Fibroblast of mammary gland (primary cell): ENCODE data around the gene SGSM1.

Experiments used
- DNase-seq: peaks from one replicate; pipeline ENCODE4 v3.0.0-alpha.2; 2010; ENCODE audit warnings: low read depth
- H3K4me3 ChIP-seq: 2 replicates; pipeline ENCODE4 v1.5.1; 2011; ENCODE audit warnings: low read depth, mild to moderate bottlenecking, low read length, moderate library complexity; ENCODE audit not compliant: control insufficient read depth
- TF ChIP-seq, protein P1 (sequence below): conservative IDR thresholded peaks from 2 replicates; pipeline ENCODE4 v1.5.1; 2011; ENCODE audit warnings: low read depth, low read length, inconsistent platforms; ENCODE audit not compliant: control insufficient read depth, insufficient read depth

Gene SGSM1

GRCh38 chr22:24935771-24936483, 129.9 kb downstream of the SGSM1 start:
- no peak overlapping the region for H3K4me3 ChIP-seq
- TF ChIP-seq, protein P1, sequence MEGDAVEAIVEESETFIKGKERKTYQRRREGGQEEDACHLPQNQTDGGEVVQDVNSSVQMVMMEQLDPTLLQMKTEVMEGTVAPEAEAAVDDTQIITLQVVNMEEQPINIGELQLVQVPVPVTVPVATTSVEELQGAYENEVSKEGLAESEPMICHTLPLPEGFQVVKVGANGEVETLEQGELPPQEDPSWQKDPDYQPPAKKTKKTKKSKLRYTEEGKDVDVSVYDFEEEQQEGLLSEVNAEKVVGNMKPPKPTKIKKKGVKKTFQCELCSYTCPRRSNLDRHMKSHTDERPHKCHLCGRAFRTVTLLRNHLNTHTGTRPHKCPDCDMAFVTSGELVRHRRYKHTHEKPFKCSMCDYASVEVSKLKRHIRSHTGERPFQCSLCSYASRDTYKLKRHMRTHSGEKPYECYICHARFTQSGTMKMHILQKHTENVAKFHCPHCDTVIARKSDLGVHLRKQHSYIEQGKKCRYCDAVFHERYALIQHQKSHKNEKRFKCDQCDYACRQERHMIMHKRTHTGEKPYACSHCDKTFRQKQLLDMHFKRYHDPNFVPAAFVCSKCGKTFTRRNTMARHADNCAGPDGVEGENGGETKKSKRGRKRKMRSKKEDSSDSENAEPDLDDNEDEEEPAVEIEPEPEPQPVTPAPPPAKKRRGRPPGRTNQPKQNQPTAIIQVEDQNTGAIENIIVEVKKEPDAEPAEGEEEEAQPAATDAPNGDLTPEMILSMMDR, result no peak
- DNase-seq, result no peak

DNA sequence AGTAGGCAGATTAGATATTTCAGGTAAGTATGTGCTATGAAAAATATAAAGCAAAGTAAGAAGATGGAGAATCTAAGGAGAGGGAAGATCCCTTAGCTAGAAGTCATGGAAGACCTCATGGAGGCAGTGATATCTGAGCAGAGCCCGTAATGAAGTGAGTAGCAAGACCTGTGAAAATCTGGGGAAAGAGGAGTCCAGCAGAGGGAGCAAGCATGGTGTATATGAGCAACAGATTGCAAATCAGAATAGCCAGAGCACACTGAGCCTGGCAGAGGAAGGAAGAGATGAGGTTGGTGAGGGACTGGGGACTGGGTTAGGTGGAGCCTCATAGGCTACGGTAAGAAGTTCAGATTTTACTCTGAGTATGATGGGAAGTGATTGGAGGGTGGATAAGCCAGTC, 131.1 kb downstream of the SGSM1 start:
- TF ChIP-seq, protein P1, result peak; percentile 22
- DNase-seq, result peak; percentile 11
- no peak overlapping the region for H3K4me3 ChIP-seq

GRCh38 chr22:24938741-24939341, 132.8 kb downstream of the SGSM1 start:
- no peak overlapping the region for H3K4me3 ChIP-seq
- peak; percentile 39 for DNase-seq
- TF ChIP-seq, protein P1, result peak; percentile 64

DNA sequence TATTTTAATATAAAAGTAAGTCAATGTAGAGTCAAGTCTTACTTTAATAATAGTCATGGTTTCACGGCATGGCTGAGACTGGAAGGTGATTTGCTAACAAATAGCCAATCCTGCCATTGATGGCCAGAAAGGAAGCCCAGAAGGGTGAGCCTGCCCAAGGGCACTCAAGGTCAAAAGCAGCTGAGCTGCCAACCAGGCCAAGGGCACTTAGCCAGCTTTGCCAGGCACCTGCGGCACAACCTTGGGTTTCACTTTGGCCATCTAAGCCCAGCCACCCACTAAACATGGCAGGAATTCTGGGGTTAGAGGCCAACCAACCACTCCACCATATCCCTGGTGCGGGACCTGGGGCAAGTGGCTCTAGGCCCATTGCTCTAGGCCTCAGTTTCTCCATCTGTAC, 136.3 kb downstream of the SGSM1 start:
- TF ChIP-seq, protein P1, result no peak
- no peak for DNase-seq
- no peak overlapping the region for H3K4me3 ChIP-seq

DNA sequence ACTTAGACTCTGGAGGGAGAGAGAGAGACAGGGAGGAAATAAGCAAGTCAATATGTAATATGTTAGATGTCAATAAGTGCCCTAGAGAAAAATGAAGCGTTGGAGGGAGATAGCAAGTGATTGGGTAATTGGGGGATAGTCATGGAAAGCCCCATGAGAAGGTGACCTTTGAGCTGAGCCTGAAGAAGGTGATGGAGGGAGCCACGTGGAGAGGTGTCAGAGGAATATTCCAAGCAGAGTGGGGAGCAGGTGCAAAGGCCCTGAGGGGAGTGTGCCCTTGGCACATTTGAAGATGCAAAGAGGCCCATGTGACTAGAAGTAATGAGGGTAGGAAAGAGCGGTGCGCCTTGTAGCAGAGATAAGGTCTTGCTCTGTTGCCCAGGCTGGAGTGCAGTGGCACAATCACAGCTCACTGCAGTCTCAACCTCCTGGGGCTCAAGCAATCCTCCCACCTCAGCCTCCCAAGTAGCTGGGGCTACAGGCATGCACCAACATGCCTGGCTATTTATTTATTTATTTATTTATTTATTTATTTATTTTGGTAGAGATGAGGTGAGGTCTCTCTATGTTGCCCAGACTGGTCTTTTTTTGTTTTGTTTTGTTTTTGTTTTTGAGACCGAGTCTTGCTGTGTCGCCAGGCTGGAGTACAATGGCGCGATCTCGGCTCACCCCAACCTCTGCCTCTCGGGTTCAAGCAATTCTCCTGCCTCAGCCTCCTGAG, 138.4 kb downstream of the SGSM1 start:
- TF ChIP-seq, protein P1, result no peak
- no peak for DNase-seq
- H3K4me3 ChIP-seq, result no peak overlapping the region

- H3K4me3 ChIP-seq, result no peak overlapping the region
- DNase-seq, result no peak
- TF ChIP-seq, protein P1, result no peak
Measured at GRCh38 chr22:24945430-24945829, 139.4 kb downstream of the SGSM1 start.
